HG03135 (cell line): Measurements from ENCODE around the gene PPM1F.
"Not testable (repeated sequence)": the region's sequence is repeated elsewhere in the genome, so short reads cannot be mapped to it uniquely, and the experiment has no call there.

ENCODE experiments used
- ATAC-seq: cut with Tn5 transposase; IDR thresholded peaks from one replicate; pipeline ENCODE4 v1.9.1; 2021; ENCODE audit warnings: mild to moderate bottlenecking, moderate library complexity; ENCODE audit not compliant: unreplicated experiment

PPM1F gene

GRCh38 chr22:21903283-21903682 lies 49.4 kb downstream of the PPM1F start:
- ATAC-seq = no peak

- no peak for ATAC-seq
Measured at GRCh38 chr22:21902296-21903087, 50.2 kb downstream of the PPM1F start.

GRCh38 chr22:21898354-21898896 lies 54.2 kb downstream of the PPM1F start:
- no peak for ATAC-seq

GRCh38 chr22:21896951-21897513 lies 55.6 kb downstream of the PPM1F start:
- ATAC-seq = no peak

GRCh38 chr22:21896275-21896674 lies 56.4 kb downstream of the PPM1F start:
- not testable (repeated sequence) for ATAC-seq

GRCh38 chr22:21894799-21895198 lies 57.8 kb downstream of the PPM1F start:
- ATAC-seq = no peak

GRCh38 chr22:21889251-21889990 lies 63.2 kb downstream of the PPM1F start:
- no peak for ATAC-seq

GRCh38 chr22:21887841-21888240 lies 64.8 kb downstream of the PPM1F start:
- no peak for ATAC-seq

- ATAC-seq = not testable (repeated sequence)
Measured at GRCh38 chr22:21883930-21884329, 68.7 kb downstream of the PPM1F start.

- ATAC-seq = not testable (repeated sequence)
Measured at GRCh38 chr22:21882754-21883333, 69.8 kb downstream of the PPM1F start.

GRCh38 chr22:21881841-21882753 lies 70.6 kb downstream of the PPM1F start:
- no peak for ATAC-seq

GRCh38 chr22:21876486-21877176 lies 76.0 kb downstream of the PPM1F start:
- no peak for ATAC-seq

- ATAC-seq = not testable (repeated sequence)
Measured at GRCh38 chr22:21874953-21875352, 77.7 kb downstream of the PPM1F start.

GRCh38 chr22:21873619-21874018 lies 79.0 kb downstream of the PPM1F start:
- ATAC-seq = no peak

- ATAC-seq = not testable (repeated sequence)
Measured at GRCh38 chr22:21872741-21873140, 79.9 kb downstream of the PPM1F start.
